ENCODE results near the gene ACTR3.
"Not testable (repeated sequence)": the region's sequence is repeated elsewhere in the genome, so short reads cannot be mapped to it uniquely, and the experiment has no call there.

ACTR3 gene

GRCh38 chr2:113901943-113902342 is 12.1 kb downstream of the ACTR3 start:
- DNase-seq (ENCODE audit: low read depth in 1 of 2, low spot score in 1 of 2) = no peak

- DNase-seq (ENCODE audit: low read depth in 1 of 2, low spot score in 1 of 2) = no peak
These were observed 16.0 kb downstream of the ACTR3 start for GRCh38 chr2:113905886-113906285.

GRCh38 chr2:113906647-113907046 is 16.8 kb downstream of the ACTR3 start:
- no peak for DNase-seq (ENCODE audit: low read depth in 1 of 2, low spot score in 1 of 2)

- no peak for DNase-seq (ENCODE audit: low read depth in 1 of 2, low spot score in 1 of 2)
These were observed 17.4 kb downstream of the ACTR3 start for GRCh38 chr2:113907297-113907696.

- DNase-seq (ENCODE audit: low read depth in 1 of 2, low spot score in 1 of 2) = peak in 1 of 2 donors; percentile 68
These were observed 20.3 kb downstream of the ACTR3 start for GRCh38 chr2:113910110-113910717.

DNA sequence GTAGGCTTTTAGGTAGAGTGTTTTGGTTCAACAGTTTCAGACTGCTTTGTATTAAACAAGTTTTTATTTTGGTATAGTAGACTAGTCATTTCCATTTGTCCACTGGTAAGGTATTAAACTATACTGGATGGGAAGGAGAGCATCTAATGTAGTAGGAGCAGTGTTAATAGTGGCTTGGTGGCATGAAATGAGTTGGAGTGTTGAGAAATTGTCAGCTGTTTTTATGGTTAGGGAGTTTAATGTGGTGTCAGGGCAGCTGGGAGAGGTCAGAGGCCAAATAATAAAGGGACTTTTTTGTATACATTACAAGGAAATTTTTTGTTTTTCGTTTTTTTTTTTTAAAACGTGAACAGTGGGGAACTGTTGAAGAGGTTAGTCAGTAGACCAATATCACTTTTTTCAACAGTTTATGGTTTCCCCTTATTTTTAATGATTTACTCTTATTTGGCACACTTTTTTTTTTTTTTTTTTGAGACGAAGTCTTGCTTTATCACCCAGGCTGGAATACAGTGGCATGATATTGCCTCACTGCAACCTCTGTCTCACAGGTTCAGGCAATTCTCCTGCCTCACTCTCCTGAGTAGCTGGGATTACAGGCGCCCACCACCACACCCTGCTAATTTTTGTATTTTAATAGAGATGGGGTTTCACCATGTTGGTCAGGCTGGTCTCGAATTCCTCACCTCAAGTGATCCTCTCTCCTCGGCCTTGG is 21.2 kb downstream of the ACTR3 start:
- DNase-seq (ENCODE audit: low read depth in 1 of 2, low spot score in 1 of 2) = no peak

DNA sequence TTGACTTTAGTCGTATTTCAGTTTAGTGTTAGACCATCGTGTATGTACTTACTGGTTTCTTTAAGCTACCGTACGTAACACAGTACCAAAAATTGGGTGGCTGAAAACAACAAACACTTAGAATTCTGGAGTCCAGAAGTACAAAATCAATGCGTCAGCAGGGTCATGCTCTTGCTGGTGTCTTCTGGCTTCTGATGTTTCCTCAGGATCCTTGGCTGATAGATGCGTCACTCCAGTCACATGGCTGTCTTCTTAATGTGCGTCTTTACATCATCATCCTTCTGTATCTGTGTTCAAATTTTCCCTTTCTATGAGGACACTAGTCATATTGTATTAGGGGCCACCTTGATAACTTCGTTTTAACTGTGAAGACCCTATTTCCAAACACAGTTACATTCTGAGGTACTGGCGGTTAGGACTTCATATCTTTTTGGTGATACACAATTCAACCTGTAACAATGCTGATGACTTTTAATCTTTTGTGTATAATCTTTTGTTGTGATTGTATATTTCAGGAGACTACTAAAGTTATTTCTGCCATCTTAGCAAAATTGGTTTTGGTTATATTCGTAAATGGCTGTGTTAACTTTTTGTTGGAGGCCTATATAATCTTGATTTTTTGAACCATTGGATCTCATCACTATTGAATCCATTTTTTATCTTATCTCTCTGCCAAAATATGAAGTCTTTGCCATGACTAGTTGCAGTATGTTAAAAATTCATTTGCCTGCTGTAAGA is 25.4 kb downstream of the ACTR3 start:
- no peak for DNase-seq (ENCODE audit: low read depth in 1 of 2, low spot score in 1 of 2)

DNA sequence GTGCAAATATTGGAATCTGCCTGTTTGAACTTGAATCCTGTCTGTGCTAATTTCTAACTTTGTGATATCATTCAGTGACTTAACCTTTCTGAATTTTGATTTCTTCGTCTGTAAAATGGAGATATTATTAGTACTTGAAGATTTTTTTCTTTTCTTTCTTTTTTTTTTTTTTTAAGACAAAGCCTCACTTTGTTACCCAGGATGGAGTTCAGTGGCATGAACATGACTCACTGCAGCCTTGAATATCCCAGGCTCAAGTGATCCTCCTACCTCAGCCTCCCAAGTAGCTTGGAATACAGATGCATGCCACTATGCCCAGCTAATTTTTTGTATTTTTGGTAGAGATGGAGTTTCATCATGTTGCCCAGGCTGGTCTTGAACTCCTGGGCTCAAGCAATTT is 28.3 kb downstream of the ACTR3 start:
- no peak for DNase-seq (ENCODE audit: low read depth in 1 of 2, low spot score in 1 of 2)

DNA sequence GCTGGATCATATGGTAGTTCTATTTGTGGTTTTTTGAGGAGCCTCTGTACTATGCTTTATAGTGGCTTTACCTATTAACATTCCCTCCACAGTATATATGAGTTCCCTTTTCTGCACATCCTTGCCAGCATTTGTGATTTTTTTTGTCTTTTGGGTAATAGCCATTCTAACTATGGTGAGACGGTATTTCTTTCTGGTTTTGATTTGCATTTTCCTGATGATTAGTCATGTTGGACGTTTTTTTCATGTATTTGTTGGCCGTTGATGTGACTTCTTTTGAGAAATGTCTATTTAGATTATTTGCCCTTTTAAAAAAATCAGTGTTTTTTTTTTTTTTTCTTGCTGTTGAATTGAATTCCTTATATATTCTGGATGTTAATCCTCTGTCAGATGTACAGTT is 31.1 kb downstream of the ACTR3 start:
- DNase-seq (ENCODE audit: low read depth in 1 of 2, low spot score in 1 of 2) = no peak

GRCh38 chr2:113922335-113922734 is 32.4 kb downstream of the ACTR3 start:
- no peak for DNase-seq (ENCODE audit: low read depth in 1 of 2, low spot score in 1 of 2)

- no peak for DNase-seq (ENCODE audit: low read depth in 1 of 2, low spot score in 1 of 2)
These were observed 32.9 kb downstream of the ACTR3 start for GRCh38 chr2:113922784-113923183.

- no peak for DNase-seq (ENCODE audit: low read depth in 1 of 2, low spot score in 1 of 2)
These were observed 36.0 kb downstream of the ACTR3 start for GRCh38 chr2:113925884-113926283.

GRCh38 chr2:113926314-113926713 is 36.4 kb downstream of the ACTR3 start:
- DNase-seq (ENCODE audit: low read depth in 1 of 2, low spot score in 1 of 2) = no peak

DNA sequence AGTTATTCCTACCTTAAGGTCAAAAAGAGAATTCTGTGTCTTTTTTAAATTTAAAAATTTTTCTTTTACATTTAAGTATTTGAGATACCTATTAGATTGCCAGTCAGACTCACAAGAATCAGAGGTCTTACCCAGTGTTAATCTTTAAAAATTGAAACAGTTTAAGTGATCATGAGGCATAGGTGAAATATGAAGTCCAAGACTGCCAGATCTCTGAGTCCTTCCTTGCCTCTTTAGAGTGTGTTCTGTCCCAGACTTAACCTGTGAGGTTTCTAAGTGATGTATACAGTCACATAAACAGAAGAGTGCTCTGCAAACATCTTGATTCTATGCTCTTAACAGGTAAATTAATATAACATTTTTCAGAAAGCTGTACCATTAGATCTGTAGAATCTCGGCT is 40.6 kb downstream of the ACTR3 start:
- no peak for DNase-seq (ENCODE audit: low read depth in 1 of 2, low spot score in 1 of 2)

- no peak for DNase-seq (ENCODE audit: low read depth in 1 of 2, low spot score in 1 of 2)
These were observed 47.6 kb downstream of the ACTR3 start for GRCh38 chr2:113937501-113937900.

- DNase-seq (ENCODE audit: low read depth in 1 of 2, low spot score in 1 of 2) = no peak
These were observed 51.0 kb downstream of the ACTR3 start for GRCh38 chr2:113940891-113941290.

- DNase-seq (ENCODE audit: low read depth in 1 of 2, low spot score in 1 of 2) = not testable (repeated sequence)
These were observed 55.9 kb downstream of the ACTR3 start for GRCh38 chr2:113945784-113946183.

GRCh38 chr2:113950906-113951305 is 61.0 kb downstream of the ACTR3 start:
- DNase-seq (ENCODE audit: low read depth in 1 of 2, low spot score in 1 of 2) = not testable (repeated sequence)

GRCh38 chr2:113961000-113961399 is 71.1 kb downstream of the ACTR3 start:
- no peak for DNase-seq (ENCODE audit: low read depth in 1 of 2, low spot score in 1 of 2)

DNA sequence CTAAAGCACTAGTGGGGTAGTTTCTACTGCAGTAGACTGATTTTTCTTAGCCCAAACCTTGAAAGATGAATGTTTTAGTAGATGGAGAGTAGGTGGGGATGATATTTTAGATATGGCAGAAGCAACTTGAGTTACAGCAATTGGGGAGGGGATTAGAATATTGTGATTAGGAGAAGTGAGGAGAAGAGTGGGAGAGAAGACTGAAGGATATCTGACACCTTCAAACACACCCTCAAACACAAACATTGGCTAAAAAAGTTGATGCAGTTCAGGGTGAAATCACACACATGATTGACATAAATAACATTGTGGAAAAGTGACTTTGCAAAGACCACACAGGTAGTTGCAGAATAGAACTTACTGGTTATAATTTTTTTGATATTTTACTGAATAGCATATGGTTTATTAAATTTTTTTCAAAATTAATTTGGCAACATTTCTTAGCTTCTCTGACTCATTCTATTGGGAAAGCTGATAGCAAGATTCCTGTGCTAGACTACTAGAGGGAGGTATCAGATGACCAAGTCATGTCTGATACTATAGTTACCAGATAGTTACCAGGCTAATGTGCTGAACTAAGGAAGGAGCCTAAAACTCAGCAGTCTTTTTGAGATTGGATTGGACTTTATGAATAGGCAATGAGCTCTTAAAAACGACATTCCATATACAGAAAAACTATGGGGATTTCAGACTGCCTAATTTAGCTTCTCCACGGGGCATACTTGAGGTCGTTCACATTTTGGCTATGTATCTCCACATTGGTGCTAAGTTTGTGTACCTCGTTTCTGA is 73.0 kb downstream of the ACTR3 start:
- no peak for DNase-seq (ENCODE audit: low read depth in 1 of 2, low spot score in 1 of 2)

- DNase-seq (ENCODE audit: low read depth in 1 of 2, low spot score in 1 of 2) = no peak
These were observed 74.1 kb downstream of the ACTR3 start for GRCh38 chr2:113963965-113964364.

- no peak for DNase-seq (ENCODE audit: low read depth in 1 of 2, low spot score in 1 of 2)
These were observed 74.5 kb downstream of the ACTR3 start for GRCh38 chr2:113964436-113964835.

All from activated CD4-positive, alpha-beta T cell treated with anti-CD3 and anti-CD28 coated beads, Interleukin-2, amount 50 U/mL, for 24 hours (primary cell).